GM21381 (cell line): Measurements from ENCODE around the gene MIA2.

Source experiments
- ATAC-seq: cut with Tn5 transposase; IDR thresholded peaks from one replicate; pipeline ENCODE4 v1.9.1; 2021; ENCODE audit warnings: mild to moderate bottlenecking, moderate library complexity; ENCODE audit not compliant: unreplicated experiment

The MIA2 gene

GRCh38 chr14:39376667-39377403, 143.1 kb downstream of the MIA2 start:
- ATAC-seq: no peak

- ATAC-seq: no peak
Measured at GRCh38 chr14:39381366-39381765, 147.7 kb downstream of the MIA2 start.

GRCh38 chr14:39382463-39382862, 148.7 kb downstream of the MIA2 start:
- ATAC-seq: no peak

- peak; percentile 67 for ATAC-seq
Measured at GRCh38 chr14:39383026-39383660, 149.4 kb downstream of the MIA2 start.

GRCh38 chr14:39383741-39384140, 150.0 kb downstream of the MIA2 start:
- no peak for ATAC-seq

- ATAC-seq: no peak
Measured at GRCh38 chr14:39384177-39384576, 150.5 kb downstream of the MIA2 start.

- ATAC-seq: no peak
Measured at GRCh38 chr14:39393289-39393688, 159.6 kb downstream of the MIA2 start.

- ATAC-seq: no peak
Measured at GRCh38 chr14:39395555-39396254, 162.0 kb downstream of the MIA2 start.

GRCh38 chr14:39396448-39396847, 162.7 kb downstream of the MIA2 start:
- ATAC-seq: no peak

- ATAC-seq: no peak
Measured at GRCh38 chr14:39398382-39398781, 164.7 kb downstream of the MIA2 start.

GRCh38 chr14:39406560-39406959, 172.8 kb downstream of the MIA2 start:
- no peak for ATAC-seq

GRCh38 chr14:39416072-39416471, 182.4 kb downstream of the MIA2 start:
- ATAC-seq: no peak

- ATAC-seq: no peak
Measured at GRCh38 chr14:39417014-39417413, 183.3 kb downstream of the MIA2 start.

GRCh38 chr14:39419272-39419671, 185.6 kb downstream of the MIA2 start:
- ATAC-seq: no peak

GRCh38 chr14:39422243-39422642, 188.5 kb downstream of the MIA2 start:
- ATAC-seq: no peak

GRCh38 chr14:39423793-39424192, 190.1 kb downstream of the MIA2 start:
- no peak for ATAC-seq

GRCh38 chr14:39425947-39426346, 192.2 kb downstream of the MIA2 start:
- no peak for ATAC-seq

GRCh38 chr14:39426605-39427004, 192.9 kb downstream of the MIA2 start:
- no peak for ATAC-seq

- ATAC-seq: no peak
Measured at GRCh38 chr14:39428118-39428517, 194.4 kb downstream of the MIA2 start.

GRCh38 chr14:39430762-39431415, 197.2 kb downstream of the MIA2 start:
- no peak for ATAC-seq

- ATAC-seq: peak; percentile 20
Measured at GRCh38 chr14:39431416-39432178, 197.9 kb downstream of the MIA2 start.
